ENCODE data around the gene ELK4.

Gene ELK4

GRCh38 chr1:205631768-205632668 is at the start of gene ELK4:
Gene ELK4, minus strand, starts transcription at chr1:205632011. Its CDS starts 8,129 bp downstream, at chr1:205623882.
- DNase-seq (ENCODE audit: insufficient read length, low spot score) (peak; percentile 92), FAIRE-seq (peak; percentile 87)

- DNase-seq (ENCODE audit: insufficient read length, low spot score): no peak
- FAIRE-seq: no peak
These were observed 49.6 kb upstream of the ELK4 start for GRCh38 chr1:205681364-205681763.

- DNase-seq (ENCODE audit: insufficient read length, low spot score) (no peak), FAIRE-seq (no peak)
These were observed 48.5 kb upstream of the ELK4 start, which contains the start of gene SLC45A3 for GRCh38 chr1:205680073-205680851. Gene SLC45A3, minus strand, starts transcription at chr1:205680509. Its CDS starts 15,853 bp downstream, at chr1:205664656.

- no peak for FAIRE-seq
- no peak for DNase-seq (ENCODE audit: insufficient read length, low spot score)
These were observed 46.7 kb upstream of the ELK4 start for GRCh38 chr1:205678286-205679111.

GRCh38 chr1:205677167-205677566 is 45.4 kb upstream of the ELK4 start:
- no peak for FAIRE-seq

GRCh38 chr1:205676597-205676996 is 44.8 kb upstream of the ELK4 start:
- FAIRE-seq: no peak
- no peak for DNase-seq (ENCODE audit: insufficient read length, low spot score)

More at GRCh38 chr1:205677167-205677566, 45.4 kb upstream of the ELK4 start:
- DNase-seq (ENCODE audit: insufficient read length, low spot score): no peak

- no peak for FAIRE-seq
These were observed 44.2 kb upstream of the ELK4 start for GRCh38 chr1:205676002-205676401.

GRCh38 chr1:205675247-205675646 is 43.4 kb upstream of the ELK4 start:
- FAIRE-seq (no peak), DNase-seq (ENCODE audit: insufficient read length, low spot score) (no peak)

More at GRCh38 chr1:205676002-205676401, 44.2 kb upstream of the ELK4 start:
- no peak for DNase-seq (ENCODE audit: insufficient read length, low spot score)

- FAIRE-seq (no peak), DNase-seq (ENCODE audit: insufficient read length, low spot score) (no peak)
These were observed 41.2 kb upstream of the ELK4 start for GRCh38 chr1:205672970-205673369.

- FAIRE-seq (no peak), DNase-seq (ENCODE audit: insufficient read length, low spot score) (no peak)
These were observed 40.6 kb upstream of the ELK4 start for GRCh38 chr1:205672395-205672889.

- FAIRE-seq (no peak), DNase-seq (ENCODE audit: insufficient read length, low spot score) (no peak)
These were observed 39.0 kb upstream of the ELK4 start for GRCh38 chr1:205670611-205671430.

- FAIRE-seq (no peak), DNase-seq (ENCODE audit: insufficient read length, low spot score) (no peak)
These were observed 38.3 kb upstream of the ELK4 start for GRCh38 chr1:205670150-205670446.

GRCh38 chr1:205669341-205670149 is 37.7 kb upstream of the ELK4 start:
- no peak for DNase-seq (ENCODE audit: insufficient read length, low spot score)
- FAIRE-seq: no peak

GRCh38 chr1:205668951-205669340 is 37.1 kb upstream of the ELK4 start:
- no peak for DNase-seq (ENCODE audit: insufficient read length, low spot score)
- peak; percentile 40 for FAIRE-seq

GRCh38 chr1:205667909-205668643 is 36.3 kb upstream of the ELK4 start:
- DNase-seq (ENCODE audit: insufficient read length, low spot score) (no peak), FAIRE-seq (peak; percentile 4)

- DNase-seq (ENCODE audit: insufficient read length, low spot score) (no peak), FAIRE-seq (no peak)
These were observed 34.8 kb upstream of the ELK4 start for GRCh38 chr1:205666372-205667166.
